Measurements from ENCODE around the gene TMPRSS4. TPM values are rescaled to one million over a fixed set of nuclear protein-coding genes. Genes with fewer than 3 reads are reported as not detected.

Gene TMPRSS4
- total RNA-seq, 4 donors from 2014 or later = 142 to 197 (median 161) TPM

DNA sequence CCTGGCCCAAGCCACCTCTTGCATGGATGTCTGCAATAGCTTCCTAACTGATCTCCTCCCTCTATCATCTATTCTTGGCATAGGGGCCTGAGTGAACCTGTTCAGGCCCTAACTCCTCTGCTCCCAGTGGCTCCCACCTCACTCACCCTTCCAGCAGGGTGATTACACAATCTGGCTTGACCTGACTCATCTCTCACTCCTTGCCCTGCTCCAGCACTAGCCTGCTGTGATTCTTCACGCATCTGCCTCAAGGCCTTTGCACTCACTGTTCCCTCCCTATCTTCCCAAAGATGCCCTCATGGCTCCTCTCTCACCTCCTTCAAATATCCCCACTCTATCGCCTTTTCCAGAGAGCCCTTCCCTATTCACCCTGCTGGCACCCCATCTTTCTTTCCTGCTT lies 65.2 kb downstream of the TMPRSS4 start:
- Histone ChIP-seq H3K4me1 (peaks cover 0 to 35% (median 3%) of the 10 kb centered on the region in 3 donors), H3K4me3 (no peak overlapping the region), H3K27me3 (peaks cover 0 to 55% (median 0%) of the 10 kb centered on the region in 4 donors), H3K9me3 (no peaks in the 10 kb centered on the region), H3K36me3 (no peaks in the 10 kb centered on the region), H3K27ac (no peak overlapping the region)
- TF ChIP-seq, protein P1, sequence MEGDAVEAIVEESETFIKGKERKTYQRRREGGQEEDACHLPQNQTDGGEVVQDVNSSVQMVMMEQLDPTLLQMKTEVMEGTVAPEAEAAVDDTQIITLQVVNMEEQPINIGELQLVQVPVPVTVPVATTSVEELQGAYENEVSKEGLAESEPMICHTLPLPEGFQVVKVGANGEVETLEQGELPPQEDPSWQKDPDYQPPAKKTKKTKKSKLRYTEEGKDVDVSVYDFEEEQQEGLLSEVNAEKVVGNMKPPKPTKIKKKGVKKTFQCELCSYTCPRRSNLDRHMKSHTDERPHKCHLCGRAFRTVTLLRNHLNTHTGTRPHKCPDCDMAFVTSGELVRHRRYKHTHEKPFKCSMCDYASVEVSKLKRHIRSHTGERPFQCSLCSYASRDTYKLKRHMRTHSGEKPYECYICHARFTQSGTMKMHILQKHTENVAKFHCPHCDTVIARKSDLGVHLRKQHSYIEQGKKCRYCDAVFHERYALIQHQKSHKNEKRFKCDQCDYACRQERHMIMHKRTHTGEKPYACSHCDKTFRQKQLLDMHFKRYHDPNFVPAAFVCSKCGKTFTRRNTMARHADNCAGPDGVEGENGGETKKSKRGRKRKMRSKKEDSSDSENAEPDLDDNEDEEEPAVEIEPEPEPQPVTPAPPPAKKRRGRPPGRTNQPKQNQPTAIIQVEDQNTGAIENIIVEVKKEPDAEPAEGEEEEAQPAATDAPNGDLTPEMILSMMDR (IDR thresholded peaks at IDR 0.05) = no peak
- no peak for TF ChIP-seq POLR2A (IDR thresholded peaks at IDR 0.05)
- intact Hi-C loops (cut with DNase I) = no loop called here
- no peak for DNase-seq
- WGBS, 2 donors = 24 to 43% methylated on average over 2 of the region's 2 CpGs

- no peak overlapping the region for H3K4me3 ChIP-seq
- no peak overlapping the region for H3K27ac ChIP-seq
- WGBS, 2 donors = 48 to 54% methylated on average over 5 to 6 of the region's 6 CpGs
- H3K36me3 ChIP-seq = no peaks in the 10 kb centered on the region
- TF ChIP-seq, protein P1 (IDR thresholded peaks at IDR 0.05) = no peak
- peaks cover 0 to 35% (median 3%) of the 10 kb centered on the region in 3 donors for H3K4me1 ChIP-seq
- H3K9me3 ChIP-seq = no peaks in the 10 kb centered on the region
- intact Hi-C loops (cut with DNase I) = no loop called here
- peaks cover 0 to 51% (median 0%) of the 10 kb centered on the region in 4 donors for H3K27me3 ChIP-seq
- no peak for DNase-seq
Observed at GRCh38 chr11:118142809-118143208, 65.9 kb downstream of the TMPRSS4 start.

DNA sequence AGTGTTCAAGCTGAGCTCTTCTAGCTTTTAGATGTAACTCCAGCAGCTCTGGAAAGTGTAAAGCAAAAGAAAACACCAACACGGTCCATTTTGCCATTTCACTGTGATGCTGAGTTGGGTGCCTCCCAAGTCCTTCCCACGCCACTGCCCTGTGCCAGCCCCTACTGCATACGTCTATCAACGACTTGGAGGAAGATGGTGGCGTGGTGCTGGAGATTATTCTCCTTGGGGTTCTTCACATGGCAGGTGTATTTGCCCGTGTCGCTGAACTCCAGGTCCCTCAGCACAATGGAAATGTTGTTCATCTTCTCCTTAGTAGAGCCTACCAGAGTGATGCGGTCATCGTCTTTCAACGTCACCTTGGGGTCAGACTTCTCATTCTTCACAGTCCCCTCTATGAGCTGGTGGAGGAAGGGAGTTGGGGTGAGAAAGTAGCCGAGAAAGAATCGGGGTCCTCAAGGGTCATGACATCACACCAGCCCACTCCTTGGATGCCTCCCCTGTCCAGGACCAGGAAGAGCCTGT lies 66.8 kb downstream of the TMPRSS4 start:
- Histone ChIP-seq H3K27me3 (peaks cover 0 to 42% (median 0%) of the 10 kb centered on the region in 4 donors), H3K4me1 (peaks cover 0 to 35% (median 3%) of the 10 kb centered on the region in 3 donors), H3K4me3 (no peak overlapping the region), H3K27ac (no peak overlapping the region), H3K36me3 (no peaks in the 10 kb centered on the region), H3K9me3 (no peaks in the 10 kb centered on the region)
- WGBS, 2 donors = 80 to 86% methylated on average over 12 of the region's 12 CpGs
- intact Hi-C loops (cut with DNase I) = no loop called here
- TF ChIP-seq, protein P1 (IDR thresholded peaks at IDR 0.05) = no peak
- TF ChIP-seq POLR2A (IDR thresholded peaks at IDR 0.05) = no peak
- no peak for DNase-seq

DNA sequence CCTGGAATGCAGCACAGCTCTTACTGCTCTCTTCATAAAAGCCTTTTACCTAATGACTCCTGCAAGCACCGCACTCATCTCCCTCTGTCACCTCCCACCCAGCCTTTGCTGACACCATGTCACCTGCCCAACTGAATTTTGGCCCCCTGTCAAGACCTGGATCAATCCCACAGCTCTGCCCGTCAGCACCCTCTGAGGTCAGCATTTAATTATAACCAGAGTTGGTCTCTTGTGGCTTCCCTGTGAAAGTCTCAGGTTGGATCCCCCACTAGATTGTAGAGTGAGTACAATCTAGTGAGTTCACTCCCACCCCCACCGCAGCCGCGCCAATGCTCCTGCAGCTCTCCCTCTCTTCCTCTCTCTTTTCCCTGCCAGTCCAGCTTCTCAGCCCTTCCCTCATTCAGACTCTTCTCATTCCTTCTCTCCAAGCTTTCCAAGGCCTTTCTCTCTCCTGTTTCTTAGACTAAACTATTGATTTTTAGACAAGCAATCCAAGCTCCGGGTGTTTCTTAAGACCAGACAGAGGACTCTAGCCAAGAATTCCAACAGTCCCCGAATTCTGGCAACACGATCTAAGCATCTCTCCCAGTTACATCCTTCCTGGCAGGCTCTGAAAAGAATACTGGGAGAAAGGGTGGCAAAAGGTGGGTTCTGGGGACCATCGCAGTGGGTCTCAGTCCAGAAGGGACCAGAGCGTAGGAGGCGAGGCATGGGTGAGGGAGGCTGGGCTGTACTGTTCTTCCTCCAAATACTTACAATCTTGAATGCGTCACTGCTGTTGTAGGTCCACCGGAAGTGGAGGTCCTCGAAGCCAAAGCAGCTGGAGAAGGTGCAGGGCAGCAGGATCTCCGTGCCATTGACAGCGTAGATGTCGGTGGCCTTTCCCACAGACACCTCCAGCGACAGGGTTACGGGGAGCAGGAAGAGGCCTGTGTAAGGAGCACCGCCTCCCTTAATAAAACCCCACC lies 67.7 kb downstream of the TMPRSS4 start:
- 47 to 54% methylated on average over 9 to 13 of the region's 20 CpGs for WGBS, 2 donors
- peaks cover 0 to 40% (median 0%) of the 10 kb centered on the region in 4 donors for H3K27me3 ChIP-seq
- intact Hi-C loops (cut with DNase I) = no loop called here
- no peaks in the 10 kb centered on the region for H3K9me3 ChIP-seq
- H3K36me3 ChIP-seq = no peaks in the 10 kb centered on the region
- TF ChIP-seq POLR2A (IDR thresholded peaks at IDR 0.05) = no peak
- TF ChIP-seq, protein P1 (IDR thresholded peaks at IDR 0.05) = no peak
- H3K4me1 ChIP-seq = peaks cover 0 to 42% (median 3%) of the 10 kb centered on the region in 3 donors
- H3K4me3 ChIP-seq = peak overlapping the region in 2 of 4 donors; percentile 60 to 77
- no peak for DNase-seq
- H3K27ac ChIP-seq = peak overlapping the region in 1 of 4 donors; percentile 80

All from esophagus squamous epithelium (tissue), 5 donors.